HepG2 (cell line): ENCODE data around the gene TRIM7. TPM values are rescaled to one million over a fixed set of nuclear protein-coding genes. Genes with fewer than 3 reads are reported as not detected.

Source experiments
- MTF1 ChIP-seq: sonication (generic); formaldehyde crosslinking; IDR thresholded peaks from 2 replicates; pipeline ENCODE4 v1.5.0; 2020; ENCODE audit warnings: missing genetic modification reagents
- NFIB ChIP-seq: sonication (generic); formaldehyde crosslinking; IDR thresholded peaks from 2 replicates; pipeline ENCODE4 v1.9.0; 2021; ENCODE audit warnings: missing genetic modification reagents, mild to moderate bottlenecking, borderline replicate concordance
- NKX3-1 ChIP-seq: sonication (generic); formaldehyde crosslinking; IDR thresholded peaks from 2 replicates; pipeline ENCODE4 v1.5.0; 2020; ENCODE audit warnings: missing genetic modification reagents
- PHF5A ChIP-seq: IDR thresholded peaks from one replicate; pipeline ENCODE4 v1.6.1; 2018; ENCODE audit warnings: low read depth, missing genetic modification reagents; ENCODE audit not compliant: unreplicated experiment
- REPIN1 ChIP-seq: sonication (generic); formaldehyde crosslinking; IDR thresholded peaks from 2 replicates; pipeline ENCODE4 v1.8.0; 2022; ENCODE audit warnings: missing genetic modification reagents, low read depth, mild to moderate bottlenecking, borderline replicate concordance
- SALL1 ChIP-seq: sonication (generic); formaldehyde crosslinking; IDR thresholded peaks from 2 replicates; pipeline ENCODE4 v1.8.0; 2022; ENCODE audit warnings: mild to moderate bottlenecking, missing genetic modification reagents
- SRF ChIP-seq: IDR thresholded peaks from 2 replicates; pipeline ENCODE4 v1.6.1; 2011; ENCODE audit warnings: mild to moderate bottlenecking, low read depth, low read length, moderate library complexity
- TCF12 ChIP-seq, 2 experiments: fragments of 450-650 bp in 1 of 2; sonication (generic) in 1 of 2; formaldehyde crosslinking in 1 of 2; IDR thresholded peaks; 2 replicates each; pipeline versions ENCODE4 v1.6.1 to v1.8.0; 2017 to 2022; ENCODE audit warnings: antibody characterized with exemption in 1 of 2, mild to moderate bottlenecking in 1 of 2, missing genetic modification reagents in 1 of 2, moderate library complexity in 1 of 2
- THAP7 ChIP-seq: sonication (generic); formaldehyde crosslinking; IDR thresholded peaks from 2 replicates; pipeline ENCODE4 v1.8.1; 2023; ENCODE audit warnings: mild to moderate bottlenecking, missing genetic modification reagents
- TRIM24 ChIP-seq: sonication (generic); formaldehyde crosslinking; IDR thresholded peaks from 2 replicates; pipeline ENCODE4 v1.8.0; 2022; ENCODE audit warnings: mild to moderate bottlenecking, missing genetic modification reagents
- ZBED4 ChIP-seq: sonication (generic); formaldehyde crosslinking; IDR thresholded peaks from 2 replicates; pipeline ENCODE4 v1.4.0; 2020; ENCODE audit warnings: missing genetic modification reagents, borderline replicate concordance
- ZBTB34 ChIP-seq: sonication (generic); formaldehyde crosslinking; IDR thresholded peaks from 2 replicates; pipeline ENCODE4 v1.8.0; 2022; ENCODE audit warnings: mild to moderate bottlenecking, missing genetic modification reagents
- ZFAT ChIP-seq: sonication (generic); formaldehyde crosslinking; conservative IDR thresholded peaks from 2 replicates; pipeline ENCODE4 v1.8.1; 2023; ENCODE audit warnings: missing genetic modification reagents, inconsistent platforms
- ZNF17 ChIP-seq: sonication (generic); formaldehyde crosslinking; IDR thresholded peaks from 2 replicates; pipeline ENCODE4 v1.5.0; 2020; ENCODE audit warnings: mild to moderate bottlenecking, missing genetic modification reagents
- ZNF224 ChIP-seq: sonication (generic); formaldehyde crosslinking; IDR thresholded peaks from 2 replicates; pipeline ENCODE4 v1.5.0; 2020; ENCODE audit warnings: mild to moderate bottlenecking, missing genetic modification reagents
- ZNF280D ChIP-seq: sonication (generic); formaldehyde crosslinking; IDR thresholded peaks from 2 replicates; pipeline ENCODE4 v1.5.1; 2020; ENCODE audit warnings: mild to moderate bottlenecking, missing genetic modification reagents
- ZNF75D ChIP-seq: sonication (generic); formaldehyde crosslinking; IDR thresholded peaks from 2 replicates; pipeline ENCODE4 v1.8.1; 2023; ENCODE audit warnings: missing genetic modification reagents, mild to moderate bottlenecking, borderline replicate concordance
- ZSCAN12 ChIP-seq: sonication (generic); formaldehyde crosslinking; IDR thresholded peaks from 2 replicates; pipeline ENCODE4 v1.9.0; 2021; ENCODE audit warnings: mild to moderate bottlenecking, missing genetic modification reagents
- ZSCAN30 ChIP-seq: sonication (generic); formaldehyde crosslinking; IDR thresholded peaks from 2 replicates; pipeline ENCODE4 v1.5.0; 2020; ENCODE audit warnings: mild to moderate bottlenecking, missing genetic modification reagents
- polyA plus RNA-seq, 8 experiments: library from polyadenylated mRNA; depleted of rRNA in 3 of 8; stranded (reverse) in 7 of 8; unstranded in 1 of 8; fragments of >200 nt; fragmentation: Illumina TruSeq in 4 of 8; extraction: Trizol in 4 of 8; gene quantifications; 2 replicates each; pipeline versions ENCODE4 v1.2.1 to v1.2.3, GENCODE V29; 2011 to 2016; ENCODE audit warnings: low read depth in 4 of 8, missing spikeins in 1 of 8, mixed read lengths in 1 of 8; ENCODE audit not compliant: insufficient read depth in 1 of 8
- total RNA-seq, 5 experiments: library from RNA; depleted of rRNA; stranded (reverse); fragments of >200 nt; fragmentation: Illumina TruSeq; extraction: Trizol; gene quantifications; 2 replicates each; pipeline ENCODE4 v1.2.3, GENCODE V29; 2016; ENCODE audit warnings: low read depth in 1 of 5

TRIM7 gene
- total and polyA plus RNA-seq, 2 of the 13 experiments (the other 11 are each of a cell fraction or from before 2014, with no cell fraction given): 0.13 TPM; not detected in 1

- TF ChIP-seq ZNF280D (no peak), SRF (no peak), MTF1 (CRISPR knock-in tag) (no peak), ZNF224 (CRISPR knock-in tag) (0 out of 2 replicates have a peak, but pooled peaks have one; percentile 28), TCF12 (IDR thresholded peaks at IDR 0.05) (no peak), TCF12 (CRISPR knock-in tag; IDR thresholded peaks at IDR 0.05) (no peak), ZSCAN30 (no peak), ZBED4 (no peak), PHF5A (CRISPR knock-in tag) (no peak), ZNF17 (CRISPR knock-in tag) (no peak), ZFAT (CRISPR knock-in tag) (0 out of 2 replicates have a peak, but pooled peaks have one; percentile 37), ZBTB34 (no peak), ZSCAN12 (0 out of 2 replicates have a peak, but pooled peaks have one; percentile 8), THAP7 (no peak), REPIN1 (CRISPR knock-in tag) (no peak; the same call in 1 of the 2 replicates), NKX3-1 (CRISPR knock-in tag) (no peak), SALL1 (CRISPR knock-in tag) (no peak), NFIB (CRISPR knock-in tag) (no peak), ZNF75D (CRISPR knock-in tag) (no peak), TRIM24 (CRISPR knock-in tag) (no peak)
These were observed 38.1 kb upstream of the TRIM7 start (continued) for GRCh38 chr5:181243018-181243563.
